HUES48 (cell line): ENCODE measurements around the gene PAWR.

Experiments
- H3K27ac ChIP-seq: one replicate; pipeline ENCODE4 v1.7.0; 2013; ENCODE audit warnings: low read depth, low read length, inconsistent platforms
- H3K27me3 ChIP-seq: 2 replicates; pipeline ENCODE4 v1.6.1; 2013; ENCODE audit warnings: mild to moderate bottlenecking, low read length; ENCODE audit not compliant: control insufficient read depth, insufficient read depth
- H3K36me3 ChIP-seq: 2 replicates; pipeline ENCODE4 v1.6.1; 2013; ENCODE audit warnings: low read length; ENCODE audit not compliant: control insufficient read depth, insufficient read depth
- H3K4me1 ChIP-seq: 2 replicates; pipeline ENCODE4 v1.6.1; 2013; ENCODE audit warnings: mild to moderate bottlenecking, low read length; ENCODE audit not compliant: control insufficient read depth, insufficient read depth
- H3K4me3 ChIP-seq: 2 replicates; pipeline ENCODE4 v1.5.1; 2013; ENCODE audit warnings: mild to moderate bottlenecking, low read depth, low read length
- H3K9ac ChIP-seq: 2 replicates; pipeline ENCODE4 v1.6.1; 2013; ENCODE audit warnings: mild to moderate bottlenecking, low read depth, low read length, moderate library complexity
- H3K9me3 ChIP-seq: 2 replicates; pipeline ENCODE4 v1.6.1; 2013; ENCODE audit warnings: low read length; ENCODE audit not compliant: control insufficient read depth, insufficient read depth

PAWR gene

DNA sequence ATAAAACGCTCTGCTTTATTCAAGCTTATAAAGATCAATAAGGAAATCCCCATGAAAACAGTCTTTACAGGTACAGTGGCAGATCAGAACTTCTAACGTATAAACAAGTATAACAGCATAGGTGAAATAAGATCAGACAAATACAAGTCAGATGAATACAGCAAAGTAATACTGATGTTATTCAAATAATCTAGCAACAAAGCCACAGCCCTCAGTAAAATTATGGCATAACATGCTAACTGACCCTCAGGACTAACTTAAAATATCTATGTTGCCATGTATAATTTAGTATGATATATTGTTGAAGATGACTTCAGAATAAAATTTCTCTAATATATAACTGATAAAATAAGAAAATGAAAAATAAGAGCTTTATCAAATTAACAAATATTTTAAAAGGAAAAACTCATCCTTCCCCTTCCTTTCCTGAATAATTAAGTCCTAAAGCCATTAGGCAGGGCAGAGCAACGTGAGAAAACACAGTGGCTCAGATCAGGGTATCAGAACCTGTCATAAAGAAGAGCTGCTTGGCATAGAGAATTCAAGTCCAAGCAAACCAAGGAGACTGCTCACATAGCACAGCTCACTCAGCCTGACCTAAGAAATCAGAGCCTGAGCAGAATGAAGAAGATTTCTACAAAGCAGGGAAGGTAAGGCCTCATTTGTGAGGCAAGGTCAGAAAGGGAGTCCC lies 70.7 kb downstream of the PAWR start:
- Histone ChIP-seq H3K27ac (no peak overlapping the region), H3K9me3 (no peaks in the 10 kb centered on the region), H3K36me3 (peaks cover 42% of the 10 kb centered on the region), H3K27me3 (no peaks in the 10 kb centered on the region), H3K9ac (no peak overlapping the region), H3K4me1 (peaks cover 20% of the 10 kb centered on the region), H3K4me3 (no peak overlapping the region)

DNA sequence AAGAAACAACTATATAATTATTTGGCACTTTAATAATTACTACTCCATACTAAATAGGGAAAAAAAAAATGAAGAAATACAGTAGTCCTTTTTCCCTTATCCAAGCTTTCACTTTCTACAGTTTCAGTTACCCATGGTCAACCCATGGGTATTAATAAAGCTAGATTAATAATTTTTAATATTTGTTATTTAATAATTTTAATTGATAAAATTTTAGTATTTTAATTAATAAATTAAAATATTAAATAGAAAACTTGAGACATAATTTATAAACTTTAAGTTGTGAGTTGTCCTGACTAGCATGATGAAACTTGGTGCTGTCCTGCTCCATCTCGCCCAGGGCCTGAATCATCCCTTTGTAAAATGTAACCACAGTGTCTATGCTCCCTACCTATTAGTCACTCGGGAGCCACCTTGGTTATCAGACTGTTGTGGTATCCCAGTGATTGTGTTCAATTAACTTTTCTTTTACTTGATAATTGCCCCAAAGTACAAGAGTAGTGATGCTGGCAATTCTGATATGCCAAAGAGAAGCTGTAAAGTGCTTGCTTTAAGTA lies 71.8 kb downstream of the PAWR start:
- Histone ChIP-seq H3K9ac (no peak overlapping the region), H3K27ac (no peak overlapping the region), H3K9me3 (no peaks in the 10 kb centered on the region), H3K4me3 (no peak overlapping the region), H3K4me1 (peaks cover 9% of the 10 kb centered on the region), H3K27me3 (no peaks in the 10 kb centered on the region), H3K36me3 (peaks cover 42% of the 10 kb centered on the region)

DNA sequence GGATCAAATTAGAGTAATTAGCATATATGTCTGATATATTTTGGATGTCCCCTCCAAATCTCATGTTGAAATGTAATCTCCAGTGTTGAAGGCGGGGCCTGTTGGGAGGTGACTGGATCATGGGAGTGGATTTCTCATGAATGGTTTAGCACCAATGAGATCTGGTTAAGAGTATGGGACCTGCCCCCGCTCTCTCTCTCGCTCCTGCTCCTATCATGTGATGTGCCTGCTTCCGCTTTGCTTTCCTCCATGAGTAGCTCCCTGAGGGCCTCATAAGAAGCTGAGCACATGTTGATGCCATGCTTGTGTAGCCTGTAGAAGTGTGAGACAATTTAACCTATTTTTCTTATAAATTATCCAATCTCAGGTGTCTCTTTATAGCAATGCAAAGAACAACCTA lies 73.1 kb downstream of the PAWR start:
- peaks cover 51% of the 10 kb centered on the region for H3K36me3 ChIP-seq
- no peak overlapping the region for H3K9ac ChIP-seq
- no peaks in the 10 kb centered on the region for H3K27me3 ChIP-seq
- H3K4me1 ChIP-seq: peaks cover 3% of the 10 kb centered on the region; the same call in 1 of the 2 replicates
- H3K27ac ChIP-seq: no peak overlapping the region
- no peaks in the 10 kb centered on the region for H3K9me3 ChIP-seq
- no peak overlapping the region for H3K4me3 ChIP-seq

DNA sequence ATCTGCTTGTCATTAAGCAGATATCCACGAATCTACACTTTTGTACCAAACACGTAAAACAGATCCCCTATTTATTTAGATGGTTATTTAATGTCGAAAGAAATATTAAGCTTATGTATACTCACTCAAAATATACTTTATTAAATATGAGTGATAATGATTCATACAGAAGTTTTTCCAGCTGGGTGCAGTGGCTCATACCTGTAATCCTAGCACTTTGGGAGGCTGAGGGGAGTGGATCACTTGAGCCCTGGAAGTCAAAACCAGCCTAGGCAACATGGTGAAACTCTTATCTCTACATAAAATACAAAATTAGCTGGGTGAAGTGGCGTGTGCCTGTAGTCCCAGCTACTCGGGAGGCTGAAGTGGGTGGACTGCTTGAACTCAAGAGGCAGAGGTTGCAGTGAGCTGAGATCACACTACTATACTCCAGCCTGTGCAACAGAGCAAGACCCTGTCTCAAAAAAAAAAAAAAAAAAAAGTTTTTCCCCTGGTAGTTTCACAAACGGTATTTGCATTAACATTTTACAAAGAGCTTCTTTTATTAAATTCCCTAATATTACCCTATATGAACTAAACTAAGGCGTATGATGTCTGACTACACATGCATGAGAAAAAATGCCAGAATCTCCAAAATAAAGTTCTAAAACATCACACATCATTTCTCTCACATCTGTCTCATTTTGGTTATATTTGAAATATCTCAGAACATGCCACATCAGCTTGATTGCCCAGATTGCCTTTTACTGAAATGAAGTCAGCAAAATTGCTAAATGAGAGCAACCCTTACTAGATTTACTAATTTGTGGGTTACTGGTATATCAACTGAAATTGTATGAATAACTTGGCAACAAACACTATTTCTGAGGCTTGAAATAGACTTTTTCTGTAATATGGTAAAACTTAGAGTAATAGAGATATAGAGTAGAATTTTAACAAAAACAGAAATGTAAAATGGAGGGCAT lies 74.9 kb downstream of the PAWR start:
- no peak overlapping the region for H3K4me3 ChIP-seq
- H3K9ac ChIP-seq: no peak overlapping the region
- peaks cover 48% of the 10 kb centered on the region for H3K36me3 ChIP-seq
- no peaks in the 10 kb centered on the region for H3K9me3 ChIP-seq
- H3K27ac ChIP-seq: no peak overlapping the region
- no peaks in the 10 kb centered on the region; the same call in 1 of the 2 replicates for H3K4me1 ChIP-seq
- H3K27me3 ChIP-seq: no peaks in the 10 kb centered on the region

DNA sequence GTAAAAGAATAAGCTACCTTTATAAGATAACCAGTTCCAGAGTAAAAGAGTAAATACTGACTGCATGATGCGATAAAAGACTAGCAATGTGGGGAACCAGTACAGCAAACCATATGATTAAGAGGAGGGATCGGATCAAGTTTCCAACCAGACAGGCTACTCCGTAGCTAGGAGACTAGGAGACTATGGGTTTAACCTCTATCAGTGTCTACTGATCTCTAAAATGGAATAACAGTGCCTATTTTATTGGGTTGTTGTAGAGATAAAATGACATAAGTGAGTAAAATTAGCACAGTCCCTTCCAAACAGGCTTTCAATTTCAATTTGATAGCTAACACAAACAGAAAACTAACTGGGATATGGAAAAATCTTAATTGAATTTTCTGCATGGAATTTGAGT lies 76.0 kb downstream of the PAWR start:
- H3K27ac ChIP-seq: no peak overlapping the region

DNA sequence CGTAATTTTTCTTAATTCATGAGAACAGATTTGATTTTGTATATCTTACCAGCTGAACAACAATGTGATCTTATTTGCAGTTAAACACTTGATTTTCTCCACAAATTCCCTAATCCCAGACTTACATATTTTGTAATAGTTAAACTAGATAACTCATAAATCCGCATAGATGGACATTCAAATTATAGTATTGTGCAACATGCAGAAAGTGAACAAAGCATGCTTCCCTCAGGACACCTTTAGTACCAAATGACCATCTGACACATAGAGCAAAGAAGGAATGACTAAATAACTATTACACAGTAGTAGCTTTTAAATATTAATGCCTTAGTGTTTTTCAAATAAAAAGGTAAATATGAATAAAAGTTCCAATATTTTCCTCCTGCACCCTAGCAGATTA lies 88.9 kb downstream of the PAWR start:
- no peak overlapping the region for H3K9ac ChIP-seq
- no peak overlapping the region for H3K27ac ChIP-seq
- H3K27me3 ChIP-seq: no peaks in the 10 kb centered on the region
- no peaks in the 10 kb centered on the region for H3K4me1 ChIP-seq
- H3K4me3 ChIP-seq: no peak overlapping the region
- no peaks in the 10 kb centered on the region for H3K9me3 ChIP-seq
- H3K36me3 ChIP-seq: peaks cover 9% of the 10 kb centered on the region; the same call in 1 of the 2 replicates

More for the DNA sequence above, 76.0 kb downstream of the PAWR start:
- H3K9me3 ChIP-seq: peaks cover 5% of the 10 kb centered on the region; the same call in 1 of the 2 replicates
- no peaks in the 10 kb centered on the region; the same call in 1 of the 2 replicates for H3K4me1 ChIP-seq
- no peak overlapping the region for H3K4me3 ChIP-seq
- peaks cover 48% of the 10 kb centered on the region for H3K36me3 ChIP-seq
- H3K27me3 ChIP-seq: no peaks in the 10 kb centered on the region
- no peak overlapping the region for H3K9ac ChIP-seq

DNA sequence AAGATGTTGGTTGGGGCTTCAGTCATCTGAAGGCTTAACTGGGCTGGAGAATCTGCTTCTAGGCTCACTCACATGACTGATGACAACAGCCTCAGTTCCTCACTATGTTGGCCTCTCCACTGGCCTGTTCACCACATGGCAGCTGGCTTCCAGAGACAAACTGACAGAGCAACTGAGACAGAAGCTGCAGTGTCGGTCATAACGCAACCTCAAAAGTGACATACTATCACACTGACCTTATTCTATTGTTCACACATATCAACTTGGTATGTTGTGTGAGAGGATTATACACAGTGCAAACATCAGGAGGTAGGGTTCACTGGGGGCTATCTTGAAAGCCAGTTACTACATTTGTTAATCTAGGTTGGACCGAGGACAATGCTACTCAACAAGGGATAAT lies 92.9 kb downstream of the PAWR start:
- Histone ChIP-seq H3K27me3 (no peaks in the 10 kb centered on the region), H3K9ac (no peak overlapping the region)

DNA sequence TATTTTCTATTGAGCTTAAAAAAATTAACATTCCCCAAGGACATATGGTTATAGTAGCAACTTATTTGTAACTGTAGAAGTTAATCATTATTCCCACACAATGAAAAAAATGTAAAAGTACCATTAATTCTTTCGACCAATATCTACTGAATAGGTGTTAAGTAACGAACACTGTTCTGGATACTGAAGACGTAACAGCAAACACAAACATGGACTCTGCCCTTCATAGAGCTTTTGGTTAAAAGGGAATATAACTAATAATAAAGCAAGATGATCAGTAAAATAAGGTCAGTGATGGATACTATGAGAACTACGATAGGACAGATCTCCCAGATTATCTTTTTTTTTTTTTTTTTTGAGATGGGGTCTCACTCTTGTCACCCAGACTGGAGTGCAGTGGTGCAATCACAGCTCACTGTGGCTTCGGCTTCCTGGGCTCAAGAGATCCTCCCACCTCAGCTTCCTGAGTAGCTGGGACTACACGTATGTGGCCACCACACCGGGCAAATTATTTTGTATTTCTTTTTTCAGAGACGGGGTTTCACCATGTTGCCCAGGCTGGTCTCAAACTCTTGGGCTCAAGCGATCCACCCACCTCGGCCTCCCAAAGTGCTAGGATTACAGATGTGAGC lies 93.9 kb downstream of the PAWR start:
- H3K4me3 ChIP-seq: no peak overlapping the region
- no peaks in the 10 kb centered on the region for H3K4me1 ChIP-seq
- H3K36me3 ChIP-seq: peaks cover 35% of the 10 kb centered on the region
- H3K9me3 ChIP-seq: no peaks in the 10 kb centered on the region
- no peak overlapping the region for H3K27ac ChIP-seq
- H3K9ac ChIP-seq: no peak overlapping the region
- H3K27me3 ChIP-seq: no peaks in the 10 kb centered on the region

More for the DNA sequence above, 92.9 kb downstream of the PAWR start:
- Histone ChIP-seq H3K4me1 (no peaks in the 10 kb centered on the region), H3K4me3 (no peak overlapping the region), H3K27ac (no peak overlapping the region), H3K9me3 (no peaks in the 10 kb centered on the region), H3K36me3 (peaks cover 31% of the 10 kb centered on the region)

DNA sequence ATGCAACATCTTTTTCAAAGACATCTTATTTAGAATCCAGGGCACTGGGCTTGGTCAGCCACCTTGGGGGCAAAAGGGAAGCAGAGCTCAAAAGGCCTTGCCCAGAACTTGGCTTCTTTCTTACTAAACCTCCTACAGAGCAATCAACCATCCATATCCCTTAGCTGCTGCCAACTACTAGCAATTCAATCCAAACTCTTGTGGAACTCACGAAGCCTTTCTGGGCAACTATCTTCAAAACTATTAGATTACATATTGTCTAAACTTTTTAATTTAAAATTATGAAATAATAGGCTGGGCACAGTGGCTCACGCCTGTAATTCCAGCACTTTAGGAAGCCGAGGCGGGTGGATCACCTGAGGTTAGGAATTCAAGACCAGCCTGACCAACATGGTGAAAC lies 95.5 kb downstream of the PAWR start:
- Histone ChIP-seq H3K9me3 (no peaks in the 10 kb centered on the region), H3K27me3 (no peaks in the 10 kb centered on the region), H3K27ac (no peak overlapping the region), H3K9ac (no peak overlapping the region), H3K4me1 (no peaks in the 10 kb centered on the region), H3K36me3 (peaks cover 50% of the 10 kb centered on the region), H3K4me3 (no peak overlapping the region)

DNA sequence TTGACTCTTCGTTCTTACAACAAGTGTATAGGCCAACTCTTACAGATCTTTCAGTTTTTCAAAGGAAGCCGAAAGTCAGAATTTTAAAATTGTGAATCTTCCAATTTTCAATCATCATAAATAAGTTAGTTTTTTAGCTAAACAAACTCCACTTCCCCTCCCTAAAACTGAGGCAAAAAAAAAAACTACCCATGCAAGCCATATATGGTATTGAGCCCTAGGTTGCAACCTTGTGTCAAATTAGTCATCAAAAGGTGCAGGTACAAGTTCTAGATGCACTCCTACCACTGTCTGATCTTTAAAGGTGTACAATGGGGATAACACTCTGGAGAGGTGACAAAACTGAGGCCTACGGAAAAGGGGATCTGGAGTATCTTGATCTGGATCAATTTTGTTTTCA lies 97.9 kb downstream of the PAWR start:
- Histone ChIP-seq H3K4me3 (no peak overlapping the region), H3K36me3 (peaks cover 69% of the 10 kb centered on the region), H3K27ac (no peak overlapping the region), H3K27me3 (no peaks in the 10 kb centered on the region), H3K4me1 (no peaks in the 10 kb centered on the region), H3K9me3 (no peaks in the 10 kb centered on the region), H3K9ac (no peak overlapping the region)
